ENCODE data around the gene ATP13A3. TPM values are rescaled to one million over a fixed set of nuclear protein-coding genes. Genes with fewer than 3 reads are reported as not detected.
A peak's percentile ranks its signal among the peaks of the same experiment; 100 is the strongest.

Gene ATP13A3
- total RNA-seq, 2 experiments from 2014 or later: 79.5 to 84.5 TPM

GRCh38 chr3:194489736-194490612, 3.2 kb upstream of the ATP13A3 start:
- intact Hi-C loops (cut with micrococcal nuclease; ENCODE audit: unreplicated experiment): loop anchor here (5.0 to 10.0 kb wide), 3 partner anchors 92 to 665 kb away; no protein-coding TSS in a partner anchor
- Histone ChIP-seq H3K4me1 (ENCODE audit: insufficient read depth, low read length, poor library complexity, severe bottlenecking) (peaks cover 38% of the 10 kb centered on the region), H3K36me3 (ENCODE audit: insufficient read depth, low read length) (0 out of 2 replicates have a peak, but pooled peaks cover 3% of the 10 kb centered on the region), H4K20me1 (ENCODE audit: insufficient read depth, low read length) (peaks cover 11% of the 10 kb centered on the region; the same call in 1 of the 2 replicates), H3K79me2 (ENCODE audit: insufficient read depth, low read depth, low read length) (peaks cover 11% of the 10 kb centered on the region), H2AFZ (ENCODE audit: low read length) (peak overlapping the region; percentile 40; the same call in 1 of the 2 replicates), H3K27ac (ENCODE audit: low read depth, low read length, poor library complexity, severe bottlenecking) (no peak overlapping the region), H3K4me2 (ENCODE audit: low read length) (peak overlapping the region; percentile 49), H3K4me3 (ENCODE audit: low read depth, low read length, poor library complexity, severe bottlenecking) (peak overlapping the region; percentile 8), H3K9me3 (ENCODE audit: low read length) (no peaks in the 10 kb centered on the region), H3K9me2 (ENCODE audit: insufficient read depth, low read length) (no peaks in the 10 kb centered on the region)
- TF ChIP-seq, protein P1, sequence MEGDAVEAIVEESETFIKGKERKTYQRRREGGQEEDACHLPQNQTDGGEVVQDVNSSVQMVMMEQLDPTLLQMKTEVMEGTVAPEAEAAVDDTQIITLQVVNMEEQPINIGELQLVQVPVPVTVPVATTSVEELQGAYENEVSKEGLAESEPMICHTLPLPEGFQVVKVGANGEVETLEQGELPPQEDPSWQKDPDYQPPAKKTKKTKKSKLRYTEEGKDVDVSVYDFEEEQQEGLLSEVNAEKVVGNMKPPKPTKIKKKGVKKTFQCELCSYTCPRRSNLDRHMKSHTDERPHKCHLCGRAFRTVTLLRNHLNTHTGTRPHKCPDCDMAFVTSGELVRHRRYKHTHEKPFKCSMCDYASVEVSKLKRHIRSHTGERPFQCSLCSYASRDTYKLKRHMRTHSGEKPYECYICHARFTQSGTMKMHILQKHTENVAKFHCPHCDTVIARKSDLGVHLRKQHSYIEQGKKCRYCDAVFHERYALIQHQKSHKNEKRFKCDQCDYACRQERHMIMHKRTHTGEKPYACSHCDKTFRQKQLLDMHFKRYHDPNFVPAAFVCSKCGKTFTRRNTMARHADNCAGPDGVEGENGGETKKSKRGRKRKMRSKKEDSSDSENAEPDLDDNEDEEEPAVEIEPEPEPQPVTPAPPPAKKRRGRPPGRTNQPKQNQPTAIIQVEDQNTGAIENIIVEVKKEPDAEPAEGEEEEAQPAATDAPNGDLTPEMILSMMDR (conservative IDR thresholded peaks at IDR 0.05; ENCODE audit: low read length): no peak
- no peak for TF ChIP-seq EZH2phosphoT487 (IDR thresholded peaks at IDR 0.05; ENCODE audit: borderline replicate concordance, low read depth, low read length)
- ChIA-PET CTCF (ENCODE audit: unreplicated experiment) (no interaction called here), POLR2A (interaction anchor here (1.4 to 1.7 kb wide), 2 partner anchors 8 to 9 kb away, joined by 3 read pairs; no protein-coding TSS in a partner anchor)
- peak; percentile 54 for DNase-seq (ENCODE audit: low spot score)
- BruUV-seq (replicated peaks): no TSS peak

GRCh38 chr3:194488055-194488742, 1.4 kb upstream of the ATP13A3 start:
- Histone ChIP-seq H3K9me2 (ENCODE audit: insufficient read depth, low read length) (no peaks in the 10 kb centered on the region), H3K9me3 (ENCODE audit: low read length) (no peaks in the 10 kb centered on the region), H3K36me3 (ENCODE audit: insufficient read depth, low read length) (peaks cover 18% of the 10 kb centered on the region), H3K4me1 (ENCODE audit: insufficient read depth, low read length, poor library complexity, severe bottlenecking) (peaks cover 43% of the 10 kb centered on the region), H3K79me2 (ENCODE audit: insufficient read depth, low read depth, low read length) (peaks cover 26% of the 10 kb centered on the region), H3K4me2 (ENCODE audit: low read length) (peak overlapping the region; percentile 87), H4K20me1 (ENCODE audit: insufficient read depth, low read length) (peaks cover 11% of the 10 kb centered on the region; the same call in 1 of the 2 replicates), H3K4me3 (ENCODE audit: low read depth, low read length, poor library complexity, severe bottlenecking) (peak overlapping the region; percentile 73), H2AFZ (ENCODE audit: low read length) (peak overlapping the region; percentile 76; the same call in 1 of the 2 replicates), H3K27ac (ENCODE audit: low read depth, low read length, poor library complexity, severe bottlenecking) (peak overlapping the region; percentile 41)
- ChIA-PET CTCF (ENCODE audit: unreplicated experiment) (no interaction called here), POLR2A (interaction anchor here (1.4 kb wide), 1 partner anchor 10 kb away, joined by 3 read pairs; no protein-coding TSS in a partner anchor)
- DNase-seq (ENCODE audit: low spot score): no peak
- TF ChIP-seq, protein P1 (conservative IDR thresholded peaks at IDR 0.05; ENCODE audit: low read length): no peak
- no peak for TF ChIP-seq EZH2phosphoT487 (IDR thresholded peaks at IDR 0.05; ENCODE audit: borderline replicate concordance, low read depth, low read length)
- intact Hi-C loops (cut with micrococcal nuclease; ENCODE audit: unreplicated experiment): loop anchor here (5.0 to 10.0 kb wide), 3 partner anchors 94 to 667 kb away; no protein-coding TSS in a partner anchor
- BruUV-seq (replicated peaks): no TSS peak
